Measurements from ENCODE around the gene PPP1R17.
A peak's percentile ranks its signal among the peaks of the same experiment; 100 is the strongest.

The PPP1R17 gene

GRCh38 chr7:31702354-31702753 lies 15.3 kb downstream of the PPP1R17 start:
- no peak for DNase-seq

DNA sequence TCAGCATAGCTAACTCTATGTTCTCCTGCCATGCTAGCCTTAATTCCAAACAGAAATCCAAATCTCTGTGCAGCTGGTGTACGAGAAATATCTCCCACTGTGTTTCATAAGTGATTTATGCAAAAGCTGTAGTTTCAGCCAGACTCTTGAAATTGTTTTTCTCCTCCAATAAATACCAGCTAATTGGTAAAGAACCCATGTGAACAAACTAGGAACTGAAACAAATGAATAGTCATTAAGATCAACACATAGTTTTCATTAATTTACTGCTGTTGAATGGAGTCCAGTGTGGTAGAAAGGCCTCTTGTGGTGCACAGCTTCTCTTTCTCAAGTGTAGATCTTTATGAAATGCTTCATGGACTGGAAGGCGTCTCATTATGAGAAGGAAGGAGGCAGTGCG lies 18.4 kb downstream of the PPP1R17 start:
- no peak for DNase-seq

- no peak for DNase-seq
These were observed 20.1 kb downstream of the PPP1R17 start for GRCh38 chr7:31707089-31707488.

DNA sequence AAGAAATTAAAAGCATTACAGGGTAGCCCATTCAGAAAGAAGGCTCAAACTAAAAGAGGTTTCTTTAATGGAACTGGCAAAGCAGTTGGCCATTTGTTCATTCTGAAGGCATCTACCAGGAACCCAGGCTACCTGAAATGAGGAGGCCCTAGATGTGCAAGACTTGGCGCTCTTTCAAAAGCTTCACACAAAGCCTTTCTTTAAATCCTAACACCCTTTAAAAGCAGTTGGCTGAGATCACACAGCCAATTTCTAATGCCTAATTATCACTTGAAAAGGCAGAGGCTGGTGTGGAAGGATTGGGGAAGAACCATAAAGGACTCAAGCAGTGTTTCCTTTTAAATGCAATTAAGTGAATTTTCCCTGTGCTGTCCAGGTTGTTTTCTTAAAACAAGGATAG lies 23.2 kb downstream of the PPP1R17 start:
- DNase-seq = no peak

DNA sequence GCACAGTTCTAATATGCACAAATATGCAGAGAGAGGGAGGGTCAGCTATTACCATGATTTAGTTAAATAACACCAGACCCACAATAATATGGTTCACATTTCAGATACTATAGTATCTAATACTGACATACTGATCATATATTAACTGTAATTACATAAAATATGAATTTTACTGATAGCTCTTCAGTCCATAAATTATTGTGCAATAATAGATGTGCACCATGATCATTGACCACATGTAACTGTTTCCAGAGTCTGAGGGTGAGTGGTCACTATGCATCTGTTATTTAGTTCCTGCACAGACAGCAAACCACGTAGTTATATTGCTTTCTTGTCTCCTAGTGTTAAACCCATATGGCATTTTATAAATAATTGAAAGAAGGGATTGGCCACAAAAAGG lies 29.3 kb downstream of the PPP1R17 start:
- DNase-seq = no peak

DNA sequence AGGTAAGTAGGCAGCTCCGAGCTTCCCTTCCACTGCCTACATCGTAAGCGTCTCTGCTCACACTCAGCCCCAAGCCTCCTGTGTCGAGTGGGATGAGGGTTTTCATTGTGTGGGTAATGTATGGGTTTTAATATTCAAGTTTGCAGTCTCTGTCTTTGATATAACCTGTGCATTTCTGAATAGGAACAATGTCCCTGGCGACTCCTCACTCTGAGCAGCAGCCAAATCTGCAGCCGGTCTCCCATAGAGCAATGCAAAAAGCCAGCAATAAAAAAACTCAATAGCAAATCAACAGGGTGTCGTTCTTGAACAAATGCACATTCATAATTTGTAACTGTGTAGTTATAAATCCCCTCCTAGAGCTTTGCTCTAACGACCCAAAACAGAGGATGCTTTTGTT lies 33.4 kb downstream of the PPP1R17 start:
- DNase-seq = no peak

GRCh38 chr7:31724696-31725095 lies 37.7 kb downstream of the PPP1R17 start:
- no peak for DNase-seq

GRCh38 chr7:31729195-31729804 lies 42.3 kb downstream of the PPP1R17 start:
- DNase-seq = peak; percentile 23 to 40

- no peak for DNase-seq
These were observed 47.4 kb downstream of the PPP1R17 start for GRCh38 chr7:31734456-31734855.

GRCh38 chr7:31735991-31736982 lies 49.3 kb downstream of the PPP1R17 start:
- peak; percentile 73 to 88 for DNase-seq

- no peak for DNase-seq
These were observed 54.8 kb downstream of the PPP1R17 start for GRCh38 chr7:31741852-31742251.

- DNase-seq = peak; percentile 92 to 95
These were observed 57.4 kb downstream of the PPP1R17 start for GRCh38 chr7:31744294-31744874.

DNA sequence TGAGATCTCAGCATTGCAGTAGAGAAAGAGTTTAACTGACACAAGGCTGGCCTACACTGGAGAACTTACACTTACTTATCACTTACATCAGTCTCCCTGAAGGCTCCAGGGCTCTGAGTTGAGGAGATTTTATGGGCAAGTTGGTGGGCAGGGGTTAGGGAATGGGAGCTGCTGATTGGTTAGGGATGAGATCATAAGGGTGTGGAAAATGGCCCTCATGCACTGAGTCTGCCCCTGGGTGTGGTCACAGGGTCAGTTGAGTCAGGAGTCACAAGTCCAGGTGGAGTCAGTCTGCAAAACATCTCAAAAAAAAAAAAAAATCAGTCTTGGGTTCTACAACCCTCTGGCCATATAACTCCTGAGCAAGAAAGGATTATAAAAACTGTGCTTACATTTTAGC lies 60.5 kb downstream of the PPP1R17 start:
- DNase-seq = no peak

- DNase-seq = no peak
These were observed 61.1 kb downstream of the PPP1R17 start for GRCh38 chr7:31748084-31748483.

DNA sequence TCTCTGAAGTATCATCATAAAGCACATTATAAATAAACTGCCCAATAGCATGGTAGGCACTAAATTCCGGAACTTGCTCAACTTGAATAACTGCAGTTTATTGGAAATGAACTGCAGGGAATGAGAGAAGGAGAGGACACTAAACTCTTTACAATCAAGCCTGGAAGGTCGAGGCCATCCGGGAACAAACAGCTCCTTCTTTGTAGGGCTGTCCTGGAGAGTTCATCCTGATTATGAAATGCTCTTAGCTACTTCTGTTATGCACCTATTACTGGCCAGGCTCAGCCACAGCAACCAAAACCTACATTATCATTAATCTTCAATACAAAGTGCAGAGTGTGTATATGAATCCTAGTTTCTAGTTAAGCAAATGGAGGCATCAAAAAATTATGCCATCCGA lies 64.7 kb downstream of the PPP1R17 start:
- DNase-seq = no peak

All from Kasumi-1 (cell line).